HG02759 (cell line): ENCODE measurements around the gene LDLRAD3.
"Not testable (repeated sequence)": the region's sequence is repeated elsewhere in the genome, so short reads cannot be mapped to it uniquely, and the experiment has no call there.

Source experiments
- ATAC-seq: cut with Tn5 transposase; IDR thresholded peaks from one replicate; pipeline ENCODE4 v1.9.1; 2021; ENCODE audit warnings: mild to moderate bottlenecking, moderate library complexity; ENCODE audit not compliant: unreplicated experiment

LDLRAD3 gene

GRCh38 chr11:35986947-35987346, 43.1 kb downstream of the LDLRAD3 start:
- no peak for ATAC-seq

- ATAC-seq = no peak
Observed at GRCh38 chr11:35990170-35990569, 46.3 kb downstream of the LDLRAD3 start.

GRCh38 chr11:35990816-35991215, 47.0 kb downstream of the LDLRAD3 start:
- ATAC-seq = no peak

- ATAC-seq = no peak
Observed at GRCh38 chr11:35992548-35992947, 48.7 kb downstream of the LDLRAD3 start.

- ATAC-seq = no peak
Observed at GRCh38 chr11:35994421-35994820, 50.6 kb downstream of the LDLRAD3 start.

- no peak for ATAC-seq
Observed at GRCh38 chr11:35995681-35996271, 51.9 kb downstream of the LDLRAD3 start.

GRCh38 chr11:35997902-35998520, 54.1 kb downstream of the LDLRAD3 start:
- ATAC-seq = no peak

GRCh38 chr11:35998634-35999033, 54.8 kb downstream of the LDLRAD3 start:
- no peak for ATAC-seq

GRCh38 chr11:36000616-36001190, 56.8 kb downstream of the LDLRAD3 start:
- no peak for ATAC-seq

GRCh38 chr11:36002196-36002595, 58.3 kb downstream of the LDLRAD3 start:
- no peak for ATAC-seq

- ATAC-seq = no peak
Observed at GRCh38 chr11:36002796-36003195, 58.9 kb downstream of the LDLRAD3 start.

GRCh38 chr11:36006556-36006955, 62.7 kb downstream of the LDLRAD3 start:
- ATAC-seq = no peak

- ATAC-seq = no peak
Observed at GRCh38 chr11:36007127-36007655, 63.3 kb downstream of the LDLRAD3 start.

GRCh38 chr11:36008584-36008983, 64.7 kb downstream of the LDLRAD3 start:
- no peak for ATAC-seq

- ATAC-seq = no peak
Observed at GRCh38 chr11:36009473-36009872, 65.6 kb downstream of the LDLRAD3 start.

GRCh38 chr11:36010010-36010740, 66.3 kb downstream of the LDLRAD3 start:
- ATAC-seq = no peak

- no peak for ATAC-seq
Observed at GRCh38 chr11:36011574-36011973, 67.7 kb downstream of the LDLRAD3 start.

GRCh38 chr11:36012455-36012854, 68.6 kb downstream of the LDLRAD3 start:
- no peak for ATAC-seq

- ATAC-seq = no peak
Observed at GRCh38 chr11:36012979-36013378, 69.1 kb downstream of the LDLRAD3 start.

GRCh38 chr11:36013446-36013845, 69.6 kb downstream of the LDLRAD3 start:
- not testable (repeated sequence) for ATAC-seq
